Measurements from ENCODE around the gene NDUFB5.

GRCh38 chr3:179658606-179659005, 54.0 kb downstream of the NDUFB5 start:
- TF ChIP-seq CTCF (IDR thresholded peaks at IDR 0.05) (no peak), EZH2 (IDR thresholded peaks at IDR 0.05; ENCODE audit: borderline replicate concordance, insufficient read depth, low read depth, low read length, poor library complexity, severe bottlenecking) (no peak)
